ENCODE results near the gene EPHB6.

Gene EPHB6

DNA sequence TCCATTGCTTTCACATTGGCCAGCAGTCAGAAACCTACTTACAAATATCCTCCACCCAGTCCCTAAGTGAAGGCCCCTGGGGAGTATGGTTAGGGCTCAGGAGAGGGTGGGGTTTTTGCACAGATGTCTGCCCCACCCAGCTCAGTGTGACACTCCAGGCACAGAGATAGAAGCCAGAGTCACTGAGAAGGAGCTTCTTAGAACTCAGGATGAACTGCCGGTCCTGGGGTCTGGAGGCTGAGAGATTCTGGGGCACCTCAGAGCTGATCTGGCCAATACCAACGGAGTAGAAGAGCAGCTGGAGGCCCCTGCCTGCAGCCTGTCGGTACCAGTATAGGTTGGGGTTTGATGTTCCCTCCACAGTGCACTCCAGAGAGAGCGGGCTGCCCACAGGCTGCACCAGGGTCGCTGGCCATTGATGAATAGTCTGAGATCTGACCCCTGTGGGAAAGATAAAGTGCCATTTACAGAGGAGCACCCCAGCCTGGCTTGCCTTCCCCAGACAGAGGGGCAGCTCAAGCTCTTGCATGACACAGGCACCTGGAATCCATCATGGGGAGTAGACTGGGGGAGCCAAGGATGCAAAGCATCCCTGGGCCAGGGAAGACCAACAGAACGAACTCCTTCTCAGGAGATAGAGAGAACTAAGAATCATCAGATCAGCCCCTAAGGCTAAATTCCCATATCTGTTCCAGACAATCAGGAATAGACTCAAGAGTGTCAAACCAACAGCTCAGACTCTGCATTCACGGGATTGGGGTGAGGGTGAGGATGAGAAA lies 42.2 kb upstream of the EPHB6 start:
- Histone ChIP-seq H3K27ac (ENCODE audit: low read depth, low read length) (no peak overlapping the region), H3K27me3 (ENCODE audit: control insufficient read depth in 5 of 5, insufficient read depth in 4 of 5, low read length in 5 of 5) (peaks cover 7 to 37% (median 23%) of the 10 kb centered on the region in 5 donors), H3K4me1 (ENCODE audit: control insufficient read depth in 5 of 5, insufficient read depth in 5 of 5, low read length in 5 of 5) (no peaks in the 10 kb centered on the region), H3K9me3 (ENCODE audit: control insufficient read depth in 5 of 5, low read length in 5 of 5) (no peaks in the 10 kb centered on the region), H3K9ac (ENCODE audit: low read length in 5 of 5) (no peak overlapping the region), H3K36me3 (ENCODE audit: control insufficient read depth in 5 of 5, insufficient read depth in 5 of 5, low read length in 5 of 5) (no peaks in the 10 kb centered on the region), H3K4me3 (ENCODE audit: low read depth in 1 of 5, low read length in 5 of 5) (no peak overlapping the region)

DNA sequence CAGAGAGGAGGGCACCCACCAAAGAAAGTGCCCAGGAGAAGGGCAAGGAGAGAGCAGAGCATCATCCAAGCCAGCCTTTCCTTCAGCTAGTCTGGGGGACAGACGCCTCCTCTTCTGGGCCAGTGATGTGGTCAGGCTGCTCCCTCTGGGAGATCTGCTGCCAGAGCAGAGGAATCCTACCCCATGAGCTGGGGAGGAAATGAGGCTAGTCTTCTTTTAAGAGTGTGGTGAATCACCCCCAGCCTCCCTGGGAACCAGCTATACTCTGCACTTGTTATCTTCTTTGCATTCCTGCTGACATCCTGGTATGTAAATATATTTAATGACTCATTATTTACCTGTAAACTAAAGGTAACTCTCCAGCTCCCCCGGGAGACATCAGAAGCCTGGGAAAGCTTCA lies 41.6 kb upstream of the EPHB6 start:
- Histone ChIP-seq H3K27ac (ENCODE audit: low read depth, low read length) (no peak overlapping the region), H3K9ac (ENCODE audit: low read length in 5 of 5) (no peak overlapping the region), H3K4me1 (ENCODE audit: control insufficient read depth in 5 of 5, insufficient read depth in 5 of 5, low read length in 5 of 5) (no peaks in the 10 kb centered on the region)

DNA sequence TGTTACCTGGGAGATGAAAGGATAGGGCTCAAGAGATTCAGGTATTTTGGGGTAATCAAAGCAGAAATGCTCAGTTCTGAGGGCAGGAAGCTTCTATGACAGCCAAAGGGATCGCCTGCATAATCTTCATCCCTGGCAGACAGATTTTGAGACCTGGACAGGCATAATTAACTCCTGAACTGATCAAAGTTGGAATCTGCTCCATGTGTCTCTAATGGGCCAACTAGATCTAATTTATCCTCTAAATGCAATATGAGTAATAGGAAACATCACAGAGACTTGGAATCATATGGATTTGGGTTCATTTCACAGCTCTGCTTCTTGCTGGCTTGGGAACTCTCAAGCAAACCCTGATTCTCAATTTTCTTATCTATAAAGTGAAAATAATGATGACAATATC lies 41.2 kb upstream of the EPHB6 start:
- Histone ChIP-seq H3K36me3 (ENCODE audit: control insufficient read depth in 5 of 5, insufficient read depth in 5 of 5, low read length in 5 of 5) (no peaks in the 10 kb centered on the region), H3K27ac (ENCODE audit: low read depth, low read length) (no peak overlapping the region), H3K9me3 (ENCODE audit: control insufficient read depth in 5 of 5, low read length in 5 of 5) (no peaks in the 10 kb centered on the region), H3K4me3 (ENCODE audit: low read depth in 1 of 5, low read length in 5 of 5) (no peak overlapping the region), H3K9ac (ENCODE audit: low read length in 5 of 5) (no peak overlapping the region), H3K4me1 (ENCODE audit: control insufficient read depth in 5 of 5, insufficient read depth in 5 of 5, low read length in 5 of 5) (no peaks in the 10 kb centered on the region), H3K27me3 (ENCODE audit: control insufficient read depth in 5 of 5, insufficient read depth in 4 of 5, low read length in 5 of 5) (peaks cover 7 to 37% (median 20%) of the 10 kb centered on the region in 5 donors)

More for the DNA sequence above, 41.6 kb upstream of the EPHB6 start:
- no peak overlapping the region for H3K4me3 ChIP-seq (ENCODE audit: low read depth in 1 of 5, low read length in 5 of 5)
- H3K27me3 ChIP-seq (ENCODE audit: control insufficient read depth in 5 of 5, insufficient read depth in 4 of 5, low read length in 5 of 5) = peaks cover 7 to 37% (median 23%) of the 10 kb centered on the region in 5 donors
- H3K9me3 ChIP-seq (ENCODE audit: control insufficient read depth in 5 of 5, low read length in 5 of 5) = no peaks in the 10 kb centered on the region
- no peaks in the 10 kb centered on the region for H3K36me3 ChIP-seq (ENCODE audit: control insufficient read depth in 5 of 5, insufficient read depth in 5 of 5, low read length in 5 of 5)

DNA sequence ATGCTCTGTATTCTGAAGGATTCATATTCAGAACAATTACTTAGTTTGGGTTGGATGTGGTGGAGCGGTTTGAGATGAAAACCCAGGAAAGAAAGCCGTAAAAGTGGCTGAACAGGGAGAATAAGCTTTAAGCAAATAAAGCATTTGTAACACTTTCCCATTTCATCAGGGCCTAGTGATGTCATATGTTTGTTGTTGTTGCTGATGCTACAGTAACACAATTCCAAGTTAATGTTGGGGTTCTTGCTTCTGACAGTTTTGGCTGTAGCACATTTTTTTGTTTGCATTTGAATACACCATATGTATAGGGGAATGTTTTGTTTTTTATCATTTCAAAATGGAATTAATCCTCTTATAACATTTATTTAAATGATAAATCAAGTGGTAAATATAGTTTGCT lies 40.4 kb upstream of the EPHB6 start:
- no peak overlapping the region for H3K4me3 ChIP-seq (ENCODE audit: low read depth in 1 of 5, low read length in 5 of 5)
- no peaks in the 10 kb centered on the region for H3K4me1 ChIP-seq (ENCODE audit: control insufficient read depth in 5 of 5, insufficient read depth in 5 of 5, low read length in 5 of 5)
- no peak overlapping the region for H3K27ac ChIP-seq (ENCODE audit: low read depth, low read length)
- no peak overlapping the region for H3K9ac ChIP-seq (ENCODE audit: low read length in 5 of 5)
- H3K9me3 ChIP-seq (ENCODE audit: control insufficient read depth in 5 of 5, low read length in 5 of 5) = no peaks in the 10 kb centered on the region
- no peaks in the 10 kb centered on the region for H3K36me3 ChIP-seq (ENCODE audit: control insufficient read depth in 5 of 5, insufficient read depth in 5 of 5, low read length in 5 of 5)
- H3K27me3 ChIP-seq (ENCODE audit: control insufficient read depth in 5 of 5, insufficient read depth in 4 of 5, low read length in 5 of 5) = peaks cover 3 to 29% (median 14%) of the 10 kb centered on the region in 5 donors

DNA sequence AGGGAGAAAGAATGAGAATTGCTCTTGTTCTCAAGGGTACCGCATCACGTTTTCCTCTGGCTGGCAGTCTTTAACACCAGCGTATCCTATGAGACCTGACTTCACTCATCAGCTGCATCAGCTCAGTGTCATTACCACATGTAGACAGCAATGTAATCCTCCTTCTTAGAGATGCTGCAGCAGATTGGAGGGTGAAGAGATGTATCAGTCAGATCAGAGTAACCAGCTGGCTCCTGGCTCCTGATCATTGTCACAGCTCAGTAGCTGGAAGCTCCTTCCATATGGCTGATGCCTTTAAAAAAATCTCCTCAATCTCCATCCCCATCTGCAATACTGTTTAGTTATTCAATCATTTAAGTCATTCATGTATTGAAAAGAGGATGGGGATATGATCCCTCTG lies 39.7 kb upstream of the EPHB6 start:
- H3K4me1 ChIP-seq (ENCODE audit: control insufficient read depth in 5 of 5, insufficient read depth in 5 of 5, low read length in 5 of 5) = no peaks in the 10 kb centered on the region
- H3K9me3 ChIP-seq (ENCODE audit: control insufficient read depth in 5 of 5, low read length in 5 of 5) = no peaks in the 10 kb centered on the region
- no peak overlapping the region for H3K27ac ChIP-seq (ENCODE audit: low read depth, low read length)
- H3K4me3 ChIP-seq (ENCODE audit: low read depth in 1 of 5, low read length in 5 of 5) = no peak overlapping the region
- H3K9ac ChIP-seq (ENCODE audit: low read length in 5 of 5) = no peak overlapping the region
- no peaks in the 10 kb centered on the region for H3K36me3 ChIP-seq (ENCODE audit: control insufficient read depth in 5 of 5, insufficient read depth in 5 of 5, low read length in 5 of 5)
- peaks cover 2 to 26% (median 14%) of the 10 kb centered on the region in 5 donors for H3K27me3 ChIP-seq (ENCODE audit: control insufficient read depth in 5 of 5, insufficient read depth in 4 of 5, low read length in 5 of 5)

GRCh38 chr7:142817506-142817905 lies 37.4 kb upstream of the EPHB6 start:
- peaks cover 2 to 26% (median 14%) of the 10 kb centered on the region in 5 donors for H3K27me3 ChIP-seq (ENCODE audit: control insufficient read depth in 5 of 5, insufficient read depth in 4 of 5, low read length in 5 of 5)
- H3K9ac ChIP-seq (ENCODE audit: low read length in 5 of 5) = no peak overlapping the region
- H3K4me1 ChIP-seq (ENCODE audit: control insufficient read depth in 5 of 5, insufficient read depth in 5 of 5, low read length in 5 of 5) = no peaks in the 10 kb centered on the region
- no peaks in the 10 kb centered on the region for H3K36me3 ChIP-seq (ENCODE audit: control insufficient read depth in 5 of 5, insufficient read depth in 5 of 5, low read length in 5 of 5)
- H3K4me3 ChIP-seq (ENCODE audit: low read depth in 1 of 5, low read length in 5 of 5) = no peak overlapping the region
- peaks cover 0 to 2% (median 0%) of the 10 kb centered on the region in 5 donors for H3K9me3 ChIP-seq (ENCODE audit: control insufficient read depth in 5 of 5, low read length in 5 of 5)
- H3K27ac ChIP-seq (ENCODE audit: low read depth, low read length) = no peak overlapping the region

DNA sequence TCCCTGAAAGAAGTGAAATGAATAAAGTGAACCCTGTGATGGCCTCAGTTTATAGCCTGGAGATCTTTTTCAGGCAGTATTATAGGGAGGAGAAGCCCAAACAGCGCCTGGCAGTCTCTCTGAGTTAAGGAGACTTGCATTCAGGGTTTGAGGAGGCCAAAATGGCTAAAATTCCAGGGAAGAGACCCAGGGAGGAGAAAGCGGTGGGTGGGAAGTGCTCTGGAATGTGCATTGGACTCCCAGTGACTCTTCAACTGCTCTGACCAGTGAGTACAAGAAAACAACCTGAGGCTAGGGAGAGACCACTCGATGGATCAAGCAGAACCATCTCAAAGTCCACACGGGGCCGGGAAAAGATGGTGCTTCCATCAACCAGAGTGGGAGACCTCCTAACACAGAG lies 35.3 kb upstream of the EPHB6 start:
- H3K4me1 ChIP-seq (ENCODE audit: control insufficient read depth in 5 of 5, insufficient read depth in 5 of 5, low read length in 5 of 5) = no peaks in the 10 kb centered on the region
- no peak overlapping the region for H3K4me3 ChIP-seq (ENCODE audit: low read depth in 1 of 5, low read length in 5 of 5)
- no peak overlapping the region for H3K9ac ChIP-seq (ENCODE audit: low read length in 5 of 5)
- H3K9me3 ChIP-seq (ENCODE audit: control insufficient read depth in 5 of 5, low read length in 5 of 5) = peaks cover 0 to 3% (median 0%) of the 10 kb centered on the region in 5 donors
- H3K27ac ChIP-seq (ENCODE audit: low read depth, low read length) = no peak overlapping the region
- H3K27me3 ChIP-seq (ENCODE audit: control insufficient read depth in 5 of 5, insufficient read depth in 4 of 5, low read length in 5 of 5) = peaks cover 2 to 16% (median 7%) of the 10 kb centered on the region in 5 donors
- H3K36me3 ChIP-seq (ENCODE audit: control insufficient read depth in 5 of 5, insufficient read depth in 5 of 5, low read length in 5 of 5) = no peaks in the 10 kb centered on the region

- H3K36me3 ChIP-seq (ENCODE audit: control insufficient read depth in 5 of 5, insufficient read depth in 5 of 5, low read length in 5 of 5) = no peaks in the 10 kb centered on the region
- peaks cover 0 to 3% (median 0%) of the 10 kb centered on the region in 5 donors for H3K9me3 ChIP-seq (ENCODE audit: control insufficient read depth in 5 of 5, low read length in 5 of 5)
- no peak overlapping the region for H3K9ac ChIP-seq (ENCODE audit: low read length in 5 of 5)
- no peak overlapping the region for H3K4me3 ChIP-seq (ENCODE audit: low read depth in 1 of 5, low read length in 5 of 5)
- H3K27me3 ChIP-seq (ENCODE audit: control insufficient read depth in 5 of 5, insufficient read depth in 4 of 5, low read length in 5 of 5) = peaks cover 0 to 3% (median 0%) of the 10 kb centered on the region in 5 donors
- H3K27ac ChIP-seq (ENCODE audit: low read depth, low read length) = no peak overlapping the region
- H3K4me1 ChIP-seq (ENCODE audit: control insufficient read depth in 5 of 5, insufficient read depth in 5 of 5, low read length in 5 of 5) = no peaks in the 10 kb centered on the region
Observed at GRCh38 chr7:142822714-142823113, 32.2 kb upstream of the EPHB6 start.

GRCh38 chr7:142827951-142828500 lies 26.9 kb upstream of the EPHB6 start:
- Histone ChIP-seq H3K4me1 (ENCODE audit: control insufficient read depth in 5 of 5, insufficient read depth in 5 of 5, low read length in 5 of 5) (no peaks in the 10 kb centered on the region), H3K9ac (ENCODE audit: low read length in 5 of 5) (no peak overlapping the region), H3K9me3 (ENCODE audit: control insufficient read depth in 5 of 5, low read length in 5 of 5) (peaks cover 0 to 3% (median 0%) of the 10 kb centered on the region in 5 donors), H3K27ac (ENCODE audit: low read depth, low read length) (no peak overlapping the region), H3K27me3 (ENCODE audit: control insufficient read depth in 5 of 5, insufficient read depth in 4 of 5, low read length in 5 of 5) (no peaks in the 10 kb centered on the region), H3K4me3 (ENCODE audit: low read depth in 1 of 5, low read length in 5 of 5) (no peak overlapping the region), H3K36me3 (ENCODE audit: control insufficient read depth in 5 of 5, insufficient read depth in 5 of 5, low read length in 5 of 5) (no peaks in the 10 kb centered on the region)

GRCh38 chr7:142832417-142832816 lies 22.5 kb upstream of the EPHB6 start:
- no peak overlapping the region for H3K27ac ChIP-seq (ENCODE audit: low read depth, low read length)
- H3K36me3 ChIP-seq (ENCODE audit: control insufficient read depth in 5 of 5, insufficient read depth in 5 of 5, low read length in 5 of 5) = no peaks in the 10 kb centered on the region
- H3K9ac ChIP-seq (ENCODE audit: low read length in 5 of 5) = no peak overlapping the region
- H3K9me3 ChIP-seq (ENCODE audit: control insufficient read depth in 5 of 5, low read length in 5 of 5) = no peaks in the 10 kb centered on the region
- no peaks in the 10 kb centered on the region for H3K4me1 ChIP-seq (ENCODE audit: control insufficient read depth in 5 of 5, insufficient read depth in 5 of 5, low read length in 5 of 5)
- no peak overlapping the region for H3K4me3 ChIP-seq (ENCODE audit: low read depth in 1 of 5, low read length in 5 of 5)
- no peaks in the 10 kb centered on the region for H3K27me3 ChIP-seq (ENCODE audit: control insufficient read depth in 5 of 5, insufficient read depth in 4 of 5, low read length in 5 of 5)

Data from subcutaneous abdominal adipose tissue (tissue), 5 donors.